SH-SY5Y (cell line): Measurements from ENCODE around the gene ST3GAL4.

ENCODE experiments used
- GATA2 ChIP-seq: IDR thresholded peaks from 2 replicates; pipeline ENCODE4 v1.6.1; 2011; ENCODE audit warnings: mild to moderate bottlenecking, low read depth, low read length
- GATA3 ChIP-seq: IDR thresholded peaks from 2 replicates; pipeline ENCODE4 v1.6.1; 2011; ENCODE audit warnings: low read depth, mild to moderate bottlenecking, low read length, moderate library complexity

DNA sequence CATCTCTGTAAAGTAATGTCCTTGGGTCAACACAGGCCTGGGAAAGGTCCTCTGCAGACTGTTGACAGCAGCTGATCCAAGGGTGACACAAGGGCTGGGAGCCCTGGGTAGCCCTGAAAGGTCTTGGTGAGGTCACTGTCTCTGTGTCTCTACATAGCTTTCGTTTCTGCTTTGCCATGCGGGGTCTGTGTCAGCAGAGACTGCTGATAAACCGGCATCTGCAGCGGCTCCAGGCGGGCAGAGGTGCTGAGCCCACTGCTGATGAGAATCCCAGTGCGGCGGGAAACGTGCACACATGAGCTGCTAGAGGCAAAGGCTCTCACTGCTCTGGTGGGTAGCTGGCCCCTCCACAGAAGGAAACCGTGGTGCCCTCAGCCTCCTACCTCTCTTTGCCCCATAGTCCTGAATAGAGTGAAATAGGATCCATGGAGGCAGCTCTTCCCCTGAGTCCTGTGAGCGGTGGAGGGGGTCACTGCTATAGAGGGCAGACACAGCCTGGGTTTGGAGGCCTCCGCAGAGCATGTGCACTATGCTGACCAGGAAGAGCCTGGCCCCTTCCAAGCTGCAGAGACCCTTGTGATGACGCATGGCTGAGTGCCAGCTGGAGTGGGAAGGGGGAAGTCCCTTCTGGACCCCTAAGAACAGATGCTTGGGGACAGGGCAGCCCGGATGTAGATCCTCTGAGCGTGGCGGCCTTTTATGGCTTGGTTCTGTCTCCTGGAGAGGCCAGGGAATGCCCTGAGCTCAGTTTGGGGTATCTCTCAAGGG is 17.8 kb upstream of the ST3GAL4 start:
- TF ChIP-seq GATA2 (no peak), GATA3 (no peak)
